GM12891 (cell line): ENCODE measurements around the gene FBXW10.
"Not testable (repeated sequence)": the region's sequence is repeated elsewhere in the genome, so short reads cannot be mapped to it uniquely, and the experiment has no call there.

Experiments used
- DNase-seq: peaks from one replicate; pipeline ENCODE4 v3.0.0; 2011; ENCODE audit warnings: low spot score; ENCODE audit not compliant: insufficient read length
- FAIRE-seq: peaks from 2 replicates; lab custom pipeline; 2011; peaks lifted over from hg19 to GRCh38; lab: Jason Lieb, UNC
- PAX5 ChIP-seq: IDR thresholded peaks from 2 replicates; pipeline ENCODE4 v1.6.1; 2011; ENCODE audit warnings: low read length, moderate library complexity, mild to moderate bottlenecking; ENCODE audit not compliant: insufficient read depth, severe bottlenecking
- POLR2A ChIP-seq: IDR thresholded peaks from 2 replicates; pipeline ENCODE4 v1.6.1; 2011; ENCODE audit warnings: low read depth, low read length, control low read depth
- POLR2AphosphoS5 ChIP-seq: IDR thresholded peaks from 2 replicates; pipeline ENCODE4 v1.6.1; 2011; ENCODE audit warnings: low read depth, low read length, control low read depth
- POU2F2 ChIP-seq: IDR thresholded peaks from 2 replicates; pipeline ENCODE4 v1.6.1; 2011; ENCODE audit warnings: low read depth, mild to moderate bottlenecking, control low read depth, low read length, moderate library complexity
- SPI1 ChIP-seq: IDR thresholded peaks from 2 replicates; pipeline ENCODE4 v1.6.1; 2011; ENCODE audit warnings: low read depth, low read length, control low read depth
- TAF1 ChIP-seq: IDR thresholded peaks from 2 replicates; pipeline ENCODE4 v1.6.1; 2011; ENCODE audit warnings: low read depth, low read length, control low read depth

Gene FBXW10

DNA sequence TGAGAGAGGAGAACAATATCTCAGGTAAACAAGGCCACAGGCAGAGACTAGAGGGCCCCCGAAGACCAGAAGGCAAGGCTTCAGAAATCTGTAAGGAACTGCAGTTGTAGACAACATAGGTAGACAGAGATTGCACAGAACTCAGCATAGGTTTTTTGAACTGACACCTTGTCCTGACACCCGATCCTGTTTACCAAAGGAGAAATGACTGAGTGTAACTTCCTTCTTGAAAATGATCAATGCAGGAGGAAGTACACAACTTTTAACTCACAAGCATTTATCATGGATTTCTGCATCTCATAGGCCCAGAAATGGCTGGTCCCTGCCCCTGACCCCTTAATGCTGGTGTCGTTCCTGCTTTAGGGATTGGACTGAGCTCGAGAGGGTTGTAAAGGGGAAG, 872 bp downstream of the FBXW10 start:
- not testable (repeated sequence) for FAIRE-seq, DNase-seq

DNA sequence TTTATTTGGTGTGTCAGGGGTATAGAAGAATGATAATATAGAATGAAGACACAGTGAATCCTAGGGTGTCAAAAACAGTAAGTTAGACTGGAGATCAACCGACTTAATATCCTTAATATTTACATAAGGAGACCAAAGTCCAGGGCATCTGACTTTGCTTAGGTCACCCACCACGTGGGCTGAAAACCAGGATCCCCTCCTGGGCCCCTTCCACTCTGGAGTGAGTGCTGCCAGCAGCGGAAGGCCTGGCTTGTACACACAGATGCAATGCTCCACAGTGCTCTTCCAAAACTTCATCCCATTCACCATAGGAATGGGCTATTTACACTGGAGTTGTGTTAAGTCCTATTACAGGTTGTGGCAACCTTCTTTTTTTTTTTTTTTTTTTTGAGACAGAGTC, 2.7 kb downstream of the FBXW10 start:
- not testable (repeated sequence) for FAIRE-seq, DNase-seq

DNA sequence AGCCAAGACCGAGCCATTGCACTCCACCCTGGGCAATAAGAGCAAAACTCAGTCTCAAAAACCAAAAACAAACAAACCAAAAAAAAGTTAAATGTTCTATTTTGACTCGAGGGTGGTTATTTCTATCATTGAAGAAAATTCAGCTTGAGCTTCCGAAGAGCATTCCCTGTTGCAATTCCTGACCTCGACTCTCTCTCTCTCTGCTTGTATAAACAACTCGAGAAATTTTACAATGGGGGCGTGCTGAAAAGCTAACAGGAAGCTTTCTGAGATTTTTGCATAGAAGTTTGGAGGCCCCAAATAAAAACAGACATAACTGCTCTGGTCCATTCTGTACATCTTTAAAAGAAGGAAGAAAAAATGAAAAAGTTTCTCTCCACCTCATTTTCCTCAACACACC, 3.6 kb downstream of the FBXW10 start:
- FAIRE-seq, DNase-seq: not testable (repeated sequence)

DNA sequence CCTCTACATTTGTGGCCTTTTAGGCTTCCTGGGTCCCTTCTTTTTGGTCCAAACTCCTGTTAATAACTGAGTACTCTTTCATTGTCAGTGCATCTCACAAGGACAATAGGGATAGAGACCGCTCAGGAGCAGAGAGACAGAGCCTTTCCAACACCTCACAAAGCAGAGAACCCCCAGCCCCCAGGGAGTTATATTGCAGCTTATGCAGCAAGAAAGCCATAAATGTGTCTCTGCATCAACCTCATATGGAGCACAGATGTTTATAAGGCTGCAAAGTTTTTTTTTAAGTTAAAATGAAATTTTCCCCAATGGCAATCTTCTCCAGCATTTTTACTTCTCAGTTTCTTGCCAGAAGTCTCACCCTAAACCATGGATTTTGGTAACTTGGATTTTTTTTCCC, 6.4 kb downstream of the FBXW10 start:
- not testable (repeated sequence) for DNase-seq, FAIRE-seq

DNA sequence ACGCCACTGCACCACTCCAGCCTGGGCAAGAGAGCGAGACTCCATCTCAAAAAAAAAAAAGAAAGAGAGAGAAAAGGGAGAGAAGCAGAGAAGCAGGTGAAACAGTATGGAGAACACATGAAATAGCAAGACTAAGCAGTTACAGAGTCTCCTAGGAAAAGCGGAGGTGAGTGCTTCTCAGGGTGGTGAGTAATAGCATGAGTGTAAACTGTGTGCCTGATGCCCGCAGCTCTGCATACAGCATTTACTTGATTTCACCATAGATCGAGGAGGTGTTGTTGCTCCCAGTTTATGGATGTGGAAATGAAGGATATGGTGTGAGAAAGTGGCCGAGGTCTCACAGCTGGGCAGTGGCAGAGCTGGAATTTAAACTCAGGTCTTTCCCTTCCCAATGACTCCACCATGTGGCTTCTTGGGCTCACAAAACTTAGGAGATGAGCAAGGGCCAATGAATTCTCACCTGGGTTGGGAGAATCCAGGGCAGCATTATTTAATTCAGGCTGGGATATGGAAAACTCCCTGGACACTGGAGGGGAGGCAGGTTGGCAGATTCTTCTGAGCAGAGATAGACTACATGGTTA, 10.1 kb downstream of the FBXW10 start:
- not testable (repeated sequence) for FAIRE-seq, DNase-seq

DNA sequence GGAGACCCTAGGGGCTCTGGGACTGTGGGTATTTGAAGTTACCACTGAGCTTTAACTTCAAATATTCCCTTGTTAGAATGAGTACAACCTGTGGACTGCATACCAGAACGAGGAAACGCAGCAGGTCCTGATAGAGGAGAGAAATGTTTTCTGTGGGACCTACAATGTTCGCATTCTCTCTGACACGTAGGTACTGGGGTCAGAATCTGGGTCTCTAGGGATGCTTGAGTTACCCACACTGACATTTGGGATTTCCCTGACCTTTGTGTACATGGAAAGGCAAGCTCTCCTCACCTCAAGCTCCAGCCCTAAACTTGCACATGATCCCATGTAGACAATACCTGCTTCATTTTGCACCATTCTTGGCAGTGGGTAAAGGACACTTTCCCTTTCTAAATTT, 12.1 kb downstream of the FBXW10 start:
- FAIRE-seq, DNase-seq: not testable (repeated sequence)

DNA sequence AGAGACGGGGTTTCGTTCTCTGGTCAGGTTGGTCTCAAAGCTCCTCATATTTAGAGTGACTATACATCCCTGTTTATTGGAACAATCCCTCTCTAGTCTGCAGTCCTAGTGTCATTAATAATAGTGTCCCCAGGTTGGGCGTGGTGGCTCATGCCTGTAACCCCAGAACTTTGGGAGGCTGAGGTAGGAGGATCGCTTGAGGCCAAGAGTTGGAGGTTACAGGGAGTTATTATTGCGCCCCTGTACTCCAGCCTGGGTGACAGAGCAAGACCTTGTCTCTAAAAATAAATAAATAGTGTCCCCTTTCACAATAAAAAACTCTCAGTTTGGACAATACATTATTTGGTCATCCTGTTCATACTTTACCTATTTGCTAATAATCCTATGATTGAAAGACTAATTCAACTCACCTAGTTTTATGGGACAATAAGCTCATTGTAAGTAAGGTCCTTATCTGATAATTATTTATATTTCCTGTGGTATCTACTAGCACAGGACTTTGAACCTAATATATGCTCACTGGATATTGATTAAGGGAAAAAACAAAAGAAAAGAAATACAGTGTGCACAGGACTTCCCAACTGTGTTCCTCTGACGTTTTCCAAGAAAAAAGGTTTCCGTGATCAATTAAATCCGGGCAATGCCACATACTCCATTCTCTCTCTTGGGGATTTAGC, 13.7 kb downstream of the FBXW10 start:
- not testable (repeated sequence) for DNase-seq, FAIRE-seq

DNA sequence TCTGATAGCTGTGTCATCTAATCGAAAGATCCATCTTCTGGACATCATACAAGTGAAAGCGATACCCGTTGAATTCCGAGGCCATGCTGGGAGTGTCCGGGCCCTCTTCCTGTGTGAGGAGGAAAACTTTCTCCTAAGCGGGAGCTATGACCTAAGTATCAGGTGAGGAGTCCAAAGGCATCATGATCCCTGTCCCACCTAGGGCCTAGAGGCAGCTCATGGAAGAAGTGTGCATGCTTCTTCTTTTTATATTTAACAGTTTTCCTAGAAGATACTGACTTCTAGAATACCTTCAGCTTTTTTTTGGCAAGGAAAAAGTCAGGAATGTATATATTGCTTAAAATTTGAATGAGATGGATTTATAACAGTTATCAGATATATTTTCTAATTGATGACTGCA, 14.5 kb downstream of the FBXW10 start:
- DNase-seq, FAIRE-seq: not testable (repeated sequence)

DNA sequence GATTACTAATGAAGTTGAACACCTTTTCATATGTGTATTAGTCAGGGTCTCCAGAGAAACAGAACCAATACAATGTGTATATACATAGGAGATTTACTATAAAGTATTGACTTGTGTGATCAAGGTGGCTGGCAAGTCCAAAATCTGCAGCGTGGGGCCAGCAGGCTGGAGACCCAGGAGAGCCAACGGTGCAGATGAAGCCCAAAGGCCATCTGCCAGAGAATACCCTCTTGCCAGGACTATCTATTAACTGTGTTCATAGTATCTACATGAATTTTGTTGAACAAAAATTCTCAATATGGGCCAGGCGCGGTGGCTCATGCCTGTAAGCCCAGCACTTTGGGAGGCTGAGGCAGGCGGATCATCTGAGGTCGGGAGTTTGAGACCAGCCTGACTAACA, 16.4 kb downstream of the FBXW10 start:
- FAIRE-seq, DNase-seq: not testable (repeated sequence)

DNA sequence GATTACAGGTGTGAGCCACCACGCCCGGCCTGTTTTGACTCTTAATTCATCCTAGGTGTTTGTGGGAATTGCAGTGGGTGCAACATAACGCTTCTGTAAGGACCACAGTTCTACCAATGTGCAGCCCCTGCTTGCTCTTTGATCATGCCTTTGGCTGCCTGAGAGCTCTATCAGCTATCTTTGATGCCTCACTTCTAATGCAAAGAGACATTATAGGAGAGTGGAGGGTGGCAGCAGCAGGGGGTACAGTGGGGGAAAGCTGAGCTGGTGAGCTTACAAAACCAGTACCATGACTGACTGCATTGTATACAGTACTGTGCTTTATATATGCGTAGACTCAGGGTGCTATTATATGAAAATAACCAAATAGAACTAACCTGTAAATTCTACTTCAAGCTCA, 26.7 kb downstream of the FBXW10 start:
- not testable (repeated sequence) for DNase-seq, FAIRE-seq

DNA sequence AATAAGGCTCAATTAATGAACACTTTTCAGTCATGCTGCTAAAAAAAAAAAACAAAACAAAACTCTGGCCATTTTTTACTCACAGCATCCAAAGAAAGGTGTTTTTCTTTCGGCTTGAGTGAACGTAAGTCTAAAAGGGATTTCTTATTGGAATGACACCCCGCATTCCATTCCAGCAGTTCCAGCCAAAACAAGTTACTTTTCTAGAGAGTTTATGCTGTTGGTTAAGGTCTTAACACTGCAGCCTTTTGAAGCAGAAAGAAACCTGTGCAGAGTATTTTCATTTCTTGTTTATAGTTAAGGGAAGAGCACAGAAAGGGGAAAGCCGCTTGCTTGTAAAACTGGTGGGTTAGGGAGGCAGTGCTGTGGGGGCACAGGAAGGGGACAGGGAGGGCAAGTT, 27.2 kb downstream of the FBXW10 start:
- DNase-seq, FAIRE-seq: not testable (repeated sequence)

DNA sequence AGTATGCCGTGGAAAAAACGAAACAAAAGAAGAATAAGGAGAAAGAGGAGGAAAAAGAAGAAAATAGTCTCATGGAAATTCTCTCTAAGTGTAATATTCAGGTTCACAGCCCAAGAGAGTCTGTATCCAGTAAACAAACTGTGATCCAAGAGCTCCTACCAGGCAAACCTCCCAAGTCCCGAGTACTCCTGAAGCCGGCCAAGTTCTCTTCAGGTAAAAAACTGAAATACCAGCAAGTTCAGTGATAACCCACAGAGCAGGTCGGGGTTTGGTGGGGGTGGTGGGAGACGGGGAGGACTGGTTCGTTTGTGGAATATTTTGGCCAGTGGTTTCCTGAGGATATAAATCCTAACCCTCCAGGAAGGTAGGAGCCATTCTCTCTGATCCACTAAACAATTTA, 28.6 kb downstream of the FBXW10 start:
- FAIRE-seq (no peak), DNase-seq (no peak)
- TF ChIP-seq TAF1 (no peak), SPI1 (no peak), POLR2A (no peak), POU2F2 (no peak), PAX5 (no peak), POLR2AphosphoS5 (no peak)

DNA sequence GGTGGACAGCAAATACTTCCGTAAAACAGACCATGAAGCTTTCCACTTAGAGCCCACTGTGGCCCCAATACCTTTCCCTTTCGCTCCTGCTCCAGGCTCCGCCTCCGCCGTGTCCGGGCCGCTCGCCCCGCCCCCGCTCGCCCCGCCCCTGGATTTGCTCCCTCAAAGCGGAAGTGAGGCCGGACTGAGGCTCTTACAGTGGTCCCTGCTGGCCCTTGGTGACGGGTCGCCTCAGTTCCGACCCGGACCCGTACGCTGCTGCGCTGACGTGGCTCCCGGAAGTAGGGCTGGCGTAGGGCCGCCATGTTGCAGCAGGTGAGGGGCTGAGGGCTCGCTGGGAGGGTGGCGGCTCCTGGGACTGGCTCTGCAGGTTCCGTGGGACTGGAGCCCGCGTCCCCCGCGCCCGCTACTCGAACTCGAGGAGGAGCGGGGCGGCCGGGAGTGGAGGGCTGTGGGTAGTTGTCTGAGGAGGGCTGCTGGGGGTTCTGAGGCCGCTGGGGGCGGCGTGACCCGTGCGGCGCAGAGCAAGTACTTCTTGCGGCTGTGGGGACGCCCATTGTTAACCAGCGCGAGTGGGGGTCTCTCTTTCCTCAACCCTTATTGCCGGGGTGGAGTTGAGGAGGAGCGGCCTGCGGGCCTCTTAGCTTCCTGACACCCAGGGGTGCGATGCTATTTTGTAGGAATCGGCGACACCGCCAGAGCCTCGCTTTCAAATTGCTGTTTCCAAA, 37.3 kb downstream of the FBXW10 start, which contains the start of gene TVP23B:
Gene TVP23B (plus strand): TSS at position 193 of the 728 bp plus-strand sequence. CDS start 111 bp downstream, at position 304.
- DNase-seq (peak; percentile 44), FAIRE-seq (peak; percentile 88)
- TF ChIP-seq SPI1 (peak; percentile 56; the same call in 1 of the 2 replicates), POLR2AphosphoS5 (peak; percentile 71)

DNA sequence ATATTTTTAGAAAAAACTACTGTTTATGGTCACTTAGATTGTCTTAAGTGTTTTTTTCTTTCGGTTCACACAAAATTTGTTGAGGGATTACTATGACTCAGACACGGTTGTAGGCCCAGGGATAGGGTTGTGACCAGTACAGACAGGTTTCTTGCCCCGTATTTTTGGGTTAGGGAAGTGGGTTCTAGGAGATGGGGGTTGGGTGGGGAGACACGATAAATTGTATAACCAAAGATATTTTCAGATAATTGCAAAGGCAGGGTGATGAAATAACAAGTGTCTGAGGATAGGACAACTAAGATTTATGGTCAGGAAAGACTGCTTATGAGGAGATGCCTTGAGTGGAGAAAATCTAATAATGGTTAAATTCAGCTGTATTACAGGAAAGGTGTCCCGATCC, 38.0 kb downstream of the FBXW10 start:
- not testable (repeated sequence) for DNase-seq, FAIRE-seq

DNA sequence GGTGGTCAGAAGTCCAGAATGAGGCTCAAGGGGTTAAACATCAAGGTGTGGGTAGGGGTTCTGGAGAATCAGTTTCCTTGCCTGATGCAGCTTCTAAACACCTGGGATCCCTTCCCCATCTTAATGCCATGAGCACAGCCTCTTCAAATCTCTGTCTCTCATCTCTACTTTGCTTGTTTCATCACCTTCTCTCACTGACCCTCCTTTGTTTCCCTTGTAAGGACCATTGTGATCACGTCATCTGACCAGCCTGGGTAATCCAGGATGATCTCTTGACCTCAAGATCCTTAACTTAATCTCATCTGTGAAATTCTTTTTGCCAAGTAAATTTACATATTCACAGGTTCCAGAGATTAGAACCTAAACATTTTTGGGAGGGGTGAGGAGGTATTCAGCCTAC, 42.1 kb downstream of the FBXW10 start:
- FAIRE-seq, DNase-seq: not testable (repeated sequence)

DNA sequence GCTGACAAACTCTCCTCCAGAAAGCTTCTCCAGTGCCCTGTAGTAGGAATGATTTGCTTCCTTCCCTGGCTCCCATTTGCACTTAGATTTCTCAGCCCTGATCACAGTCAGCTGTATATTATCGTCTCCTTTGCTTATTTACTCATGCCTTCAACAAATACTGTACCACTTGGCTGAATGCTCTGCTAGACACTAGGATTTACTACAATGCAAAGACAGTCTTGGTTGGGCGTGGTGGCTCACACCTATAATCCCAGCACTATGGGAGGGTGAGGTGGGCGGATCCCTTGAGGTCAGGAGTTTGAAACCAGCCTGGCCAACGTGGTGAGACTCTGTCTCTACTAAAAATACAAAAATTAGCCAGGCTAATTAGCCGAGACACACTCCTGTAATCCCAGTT, 43.0 kb downstream of the FBXW10 start:
- DNase-seq, FAIRE-seq: not testable (repeated sequence)

DNA sequence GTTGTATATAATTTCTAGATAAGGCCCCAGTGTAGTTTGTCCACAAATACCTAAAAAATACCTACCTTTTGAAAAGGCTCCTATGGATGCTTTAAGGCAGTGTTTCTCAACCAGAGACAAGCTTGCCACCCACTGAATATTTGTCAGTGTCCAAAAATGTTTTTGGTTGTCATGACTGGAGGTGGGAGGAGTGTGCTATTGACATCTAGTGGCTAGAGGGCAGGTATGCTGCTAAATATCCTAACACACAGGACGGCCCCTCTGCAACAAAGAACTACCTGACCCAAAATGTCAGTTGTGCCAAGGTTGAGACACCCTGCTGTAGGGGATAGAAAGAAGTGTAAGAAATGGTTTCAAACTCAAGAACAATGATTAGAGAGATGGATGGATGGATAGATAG, 47.5 kb downstream of the FBXW10 start:
- FAIRE-seq, result peak; percentile 98
- DNase-seq, result not testable (repeated sequence)

DNA sequence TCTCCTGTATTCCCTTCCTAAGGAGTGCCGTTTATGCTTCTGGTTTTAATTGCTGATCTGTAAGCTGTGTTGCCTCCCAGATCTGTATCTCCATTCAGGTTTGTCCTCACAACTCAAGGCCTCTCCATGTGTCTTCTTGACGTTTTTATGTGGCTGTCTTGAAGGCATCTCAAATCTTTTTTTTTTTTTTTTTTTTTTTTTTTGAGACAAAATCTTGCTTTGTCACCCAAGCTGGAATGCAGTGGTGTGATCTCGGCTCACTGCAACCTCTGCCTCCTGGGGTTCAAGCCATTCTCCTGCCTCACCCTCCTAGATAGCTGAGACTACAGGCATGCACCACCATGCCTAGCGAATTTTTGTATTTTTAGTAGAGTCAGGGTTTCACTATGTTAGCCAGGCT, 51.0 kb downstream of the FBXW10 start:
- not testable (repeated sequence) for FAIRE-seq, DNase-seq
